ENCODE data around the gene LDHB.
"Not testable (repeated sequence)": the region's sequence is repeated elsewhere in the genome, so short reads cannot be mapped to it uniquely, and the experiment has no call there.

The LDHB gene

DNA sequence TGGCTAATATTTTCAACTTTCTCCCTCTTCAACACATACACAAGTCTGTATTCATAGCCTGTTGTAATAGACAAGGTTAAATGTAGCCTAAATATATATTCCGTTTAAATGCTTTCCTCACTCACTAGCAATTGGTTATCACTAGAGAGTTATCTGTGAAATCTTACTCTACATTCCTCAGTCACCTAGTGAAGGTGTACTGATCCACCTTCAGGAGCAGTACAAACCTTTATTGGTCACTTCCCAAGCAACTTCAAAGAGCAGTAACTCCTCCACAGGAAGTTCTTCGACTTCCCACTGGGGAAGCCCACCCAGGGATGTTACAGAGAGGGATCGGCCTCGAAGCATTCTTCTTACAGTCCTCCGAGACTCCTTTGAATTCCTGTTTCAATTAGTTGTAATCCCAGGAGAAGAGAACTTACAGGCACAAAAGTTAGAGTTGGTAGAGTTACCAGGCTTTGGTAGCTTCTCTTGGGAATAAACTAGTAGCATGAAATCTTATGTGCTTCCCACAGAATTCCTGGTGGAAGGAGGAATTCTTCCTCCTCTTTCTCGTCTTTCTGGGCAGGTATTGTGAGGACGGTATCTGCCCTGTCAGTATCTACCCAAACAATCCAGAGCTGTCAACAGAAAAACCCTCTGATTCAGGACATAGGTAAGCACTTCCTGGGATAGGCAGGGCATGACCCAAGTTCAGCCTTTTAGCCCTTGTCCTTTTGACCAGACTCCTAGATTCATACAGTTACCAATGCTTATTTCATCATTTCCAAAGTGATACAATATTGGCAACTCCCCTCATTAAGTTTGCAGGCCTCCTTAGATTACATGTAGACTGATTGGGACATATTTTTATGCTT is 53.2 kb downstream of the LDHB start, which contains the start of gene GYS2:
Gene GYS2, minus strand, starts transcription at position 603 of the 857 bp plus-strand sequence. Its CDS starts 255 bp downstream, at position 348.
- DNase-seq: no peak

DNA sequence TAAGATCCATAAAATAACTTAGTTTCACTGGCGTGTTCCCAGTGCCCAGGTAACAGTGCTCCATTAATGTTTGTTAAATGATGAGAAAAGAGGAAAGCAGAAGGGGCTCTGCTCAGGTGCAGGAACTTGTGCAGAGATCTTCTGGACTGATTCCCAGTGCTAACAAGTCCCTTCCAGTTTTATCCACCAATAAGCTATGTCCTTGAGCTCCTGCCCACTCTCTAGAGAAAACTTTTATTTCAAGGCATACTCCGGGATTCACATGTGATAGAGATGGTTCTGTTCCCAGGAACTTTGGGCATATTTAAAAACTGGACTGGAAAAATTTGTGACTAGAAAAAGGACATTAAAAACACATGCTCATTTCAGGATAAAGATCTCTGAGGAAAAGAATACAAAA is 54.9 kb downstream of the LDHB start:
- no peak for DNase-seq

DNA sequence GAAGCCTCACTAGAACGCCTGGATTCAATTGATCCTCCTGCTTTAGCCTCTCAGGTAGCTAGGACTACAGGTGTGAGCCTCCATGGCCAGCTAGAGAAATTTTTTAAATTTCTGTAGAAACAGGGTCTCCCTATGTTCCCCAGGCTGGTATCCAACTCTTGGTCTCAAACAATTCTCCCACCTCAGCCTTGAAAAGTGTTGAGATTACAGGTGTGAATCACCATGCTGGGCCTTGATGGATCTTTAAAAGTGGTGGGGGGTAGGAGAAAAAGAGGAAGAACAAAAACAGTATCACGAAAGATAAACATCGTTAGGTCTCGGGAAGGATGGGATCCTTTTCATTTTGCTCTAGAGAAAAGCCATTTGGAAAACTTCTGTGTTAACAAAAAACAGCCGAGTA is 57.4 kb downstream of the LDHB start:
- no peak for DNase-seq

DNA sequence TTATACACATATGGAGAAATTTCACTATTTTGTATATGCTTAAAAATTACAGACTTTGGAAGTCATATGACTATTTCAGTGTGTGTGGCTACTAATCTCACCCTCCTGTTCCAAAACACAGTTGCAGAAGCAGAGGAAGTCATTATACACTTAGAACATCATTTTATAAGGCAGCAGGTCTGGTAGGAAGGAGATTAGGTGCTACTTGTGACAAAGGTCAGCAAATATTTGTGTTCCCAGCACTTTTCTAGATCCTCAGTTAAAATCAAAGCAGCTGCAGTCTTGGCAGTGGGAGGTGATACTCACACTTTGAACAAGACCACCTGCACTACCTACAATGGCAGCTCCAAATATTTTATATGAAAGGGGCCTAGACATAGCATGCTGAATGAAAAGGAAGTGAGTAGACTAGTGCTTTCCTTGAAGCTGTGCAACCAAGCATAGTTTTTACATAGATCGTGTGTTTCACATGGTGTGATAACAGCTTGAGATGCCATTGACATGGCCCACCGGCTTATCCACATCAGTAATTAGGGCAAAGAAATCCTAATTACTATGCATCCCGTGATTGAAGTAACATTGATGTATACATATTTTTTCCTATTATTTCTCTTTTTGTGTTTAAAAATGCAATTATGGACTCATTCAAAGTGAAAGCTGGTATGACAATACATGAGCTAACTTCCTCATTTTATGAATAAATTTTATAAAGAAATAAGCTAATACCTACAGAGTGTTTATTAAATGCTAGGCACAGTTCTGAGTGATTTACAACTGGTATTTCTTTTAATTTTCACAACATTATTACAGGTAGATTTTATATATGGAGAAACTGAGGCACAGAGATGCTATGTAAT is 58.3 kb downstream of the LDHB start:
- no peak for DNase-seq

DNA sequence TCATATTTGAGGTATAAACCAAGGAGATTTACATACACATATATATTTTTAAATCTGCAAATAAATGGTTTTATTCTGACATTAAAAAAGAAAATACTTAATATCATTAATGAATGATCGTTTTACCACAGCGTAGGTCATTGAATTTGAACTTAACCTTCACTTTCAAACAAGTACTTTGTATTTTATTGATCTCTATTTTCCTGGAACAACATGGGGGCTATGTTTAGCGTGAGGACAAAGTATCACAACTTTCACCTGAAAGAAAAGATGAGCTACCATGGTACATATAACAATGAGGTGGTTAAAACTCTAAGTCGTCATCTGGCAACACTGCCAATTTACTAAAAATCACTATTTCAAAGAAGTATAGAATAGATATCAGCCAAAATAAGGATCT is 59.0 kb downstream of the LDHB start:
- DNase-seq: no peak

- not testable (repeated sequence) for DNase-seq
Observed at GRCh38 chr12:21595356-21595755, 62.3 kb downstream of the LDHB start.

- no peak for DNase-seq
Observed at GRCh38 chr12:21585485-21585884, 72.2 kb downstream of the LDHB start.

All from activated CD4-positive, alpha-beta T cell treated with anti-CD3 and anti-CD28 coated beads for 1 hour (primary cell).